ENCODE measurements around the gene TMEM43. TPM values are rescaled to one million over a fixed set of nuclear protein-coding genes. Genes with fewer than 3 reads are reported as not detected.

Gene TMEM43
- total RNA-seq, 1 donor from 2014 or later = 39.7 TPM

DNA sequence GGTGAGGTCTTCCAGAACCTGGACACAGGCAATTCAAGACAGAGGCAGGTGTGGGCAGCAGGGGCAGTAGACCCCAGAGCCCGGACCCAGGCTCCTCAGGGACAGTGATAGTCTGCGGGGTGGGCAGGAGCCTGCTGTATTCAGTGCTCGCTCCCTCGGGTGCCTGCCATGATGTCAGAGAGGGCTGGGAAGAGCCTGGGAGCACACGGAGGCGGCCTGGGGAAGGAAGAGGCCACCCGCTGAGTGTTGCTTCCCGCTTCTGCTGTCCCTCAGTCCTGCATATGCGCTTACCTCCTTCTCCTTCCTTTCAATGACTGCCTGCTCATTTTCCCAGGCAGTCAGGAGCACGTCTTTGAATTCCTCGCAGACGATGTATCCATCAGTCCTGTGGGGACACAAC is 22.8 kb downstream of the TMEM43 start:
- peaks cover 40 to 54% (median 49%) of the 10 kb centered on the region in 3 donors for H3K36me3 ChIP-seq (ENCODE audit: control insufficient read depth in 3 of 3, insufficient read depth in 3 of 3, low read length in 3 of 3)
- H3K4me3 ChIP-seq (ENCODE audit: low read length in 3 of 3) = no peak overlapping the region
- H3K27ac ChIP-seq (ENCODE audit: low read depth, low read length) = no peak overlapping the region
- no peaks in the 10 kb centered on the region for H3K27me3 ChIP-seq (ENCODE audit: control insufficient read depth in 3 of 3, insufficient read depth in 3 of 3, low read length in 3 of 3)
- H3K4me1 ChIP-seq (ENCODE audit: control insufficient read depth in 3 of 3, insufficient read depth in 3 of 3, low read length in 3 of 3) = peaks cover 22 to 27% (median 27%) of the 10 kb centered on the region in 3 donors
- no peak overlapping the region for H3K9ac ChIP-seq (ENCODE audit: low read depth in 1 of 3, low read length in 3 of 3)
- H3K9me3 ChIP-seq (ENCODE audit: control insufficient read depth in 3 of 3, low read length in 3 of 3) = no peaks in the 10 kb centered on the region

GRCh38 chr3:14148041-14148985 is 23.5 kb downstream of the TMEM43 start:
- no peaks in the 10 kb centered on the region for H3K9me3 ChIP-seq (ENCODE audit: control insufficient read depth in 3 of 3, low read length in 3 of 3)
- H3K27me3 ChIP-seq (ENCODE audit: control insufficient read depth in 3 of 3, insufficient read depth in 3 of 3, low read length in 3 of 3) = no peaks in the 10 kb centered on the region
- no peak overlapping the region for H3K27ac ChIP-seq (ENCODE audit: low read depth, low read length)
- no peak overlapping the region for H3K9ac ChIP-seq (ENCODE audit: low read depth in 1 of 3, low read length in 3 of 3)
- H3K4me1 ChIP-seq (ENCODE audit: control insufficient read depth in 3 of 3, insufficient read depth in 3 of 3, low read length in 3 of 3) = peaks cover 22 to 27% (median 27%) of the 10 kb centered on the region in 3 donors
- peaks cover 46 to 61% (median 49%) of the 10 kb centered on the region in 3 donors for H3K36me3 ChIP-seq (ENCODE audit: control insufficient read depth in 3 of 3, insufficient read depth in 3 of 3, low read length in 3 of 3)
- H3K4me3 ChIP-seq (ENCODE audit: low read length in 3 of 3) = no peak overlapping the region

DNA sequence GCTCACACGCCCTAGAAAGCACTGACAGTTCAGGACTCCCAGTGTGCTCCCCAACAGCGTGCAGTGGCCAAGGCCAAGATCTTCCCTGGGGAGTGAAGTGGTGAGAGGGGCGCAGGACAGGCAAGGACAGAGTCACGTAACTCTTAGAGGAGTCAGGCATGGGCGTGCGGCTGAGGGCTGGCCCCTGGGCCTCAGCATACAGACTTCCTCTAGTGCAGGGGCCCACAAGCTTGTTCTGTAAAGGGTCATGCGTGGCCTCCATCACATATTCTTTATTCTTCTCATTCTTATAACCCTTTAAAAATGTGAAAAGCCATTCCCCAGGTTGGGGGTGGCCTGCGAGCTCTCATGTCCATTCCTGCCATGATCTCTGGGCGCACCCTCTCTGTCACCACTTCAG is 25.2 kb downstream of the TMEM43 start:
- Histone ChIP-seq H3K9ac (ENCODE audit: low read depth in 1 of 3, low read length in 3 of 3) (no peak overlapping the region), H3K4me3 (ENCODE audit: low read length in 3 of 3) (no peak overlapping the region), H3K27me3 (ENCODE audit: control insufficient read depth in 3 of 3, insufficient read depth in 3 of 3, low read length in 3 of 3) (no peaks in the 10 kb centered on the region), H3K27ac (ENCODE audit: low read depth, low read length) (no peak overlapping the region), H3K4me1 (ENCODE audit: control insufficient read depth in 3 of 3, insufficient read depth in 3 of 3, low read length in 3 of 3) (peaks cover 11 to 14% (median 13%) of the 10 kb centered on the region in 3 donors), H3K36me3 (ENCODE audit: control insufficient read depth in 3 of 3, insufficient read depth in 3 of 3, low read length in 3 of 3) (peaks cover 60 to 74% (median 60%) of the 10 kb centered on the region in 3 donors), H3K9me3 (ENCODE audit: control insufficient read depth in 3 of 3, low read length in 3 of 3) (no peaks in the 10 kb centered on the region)

DNA sequence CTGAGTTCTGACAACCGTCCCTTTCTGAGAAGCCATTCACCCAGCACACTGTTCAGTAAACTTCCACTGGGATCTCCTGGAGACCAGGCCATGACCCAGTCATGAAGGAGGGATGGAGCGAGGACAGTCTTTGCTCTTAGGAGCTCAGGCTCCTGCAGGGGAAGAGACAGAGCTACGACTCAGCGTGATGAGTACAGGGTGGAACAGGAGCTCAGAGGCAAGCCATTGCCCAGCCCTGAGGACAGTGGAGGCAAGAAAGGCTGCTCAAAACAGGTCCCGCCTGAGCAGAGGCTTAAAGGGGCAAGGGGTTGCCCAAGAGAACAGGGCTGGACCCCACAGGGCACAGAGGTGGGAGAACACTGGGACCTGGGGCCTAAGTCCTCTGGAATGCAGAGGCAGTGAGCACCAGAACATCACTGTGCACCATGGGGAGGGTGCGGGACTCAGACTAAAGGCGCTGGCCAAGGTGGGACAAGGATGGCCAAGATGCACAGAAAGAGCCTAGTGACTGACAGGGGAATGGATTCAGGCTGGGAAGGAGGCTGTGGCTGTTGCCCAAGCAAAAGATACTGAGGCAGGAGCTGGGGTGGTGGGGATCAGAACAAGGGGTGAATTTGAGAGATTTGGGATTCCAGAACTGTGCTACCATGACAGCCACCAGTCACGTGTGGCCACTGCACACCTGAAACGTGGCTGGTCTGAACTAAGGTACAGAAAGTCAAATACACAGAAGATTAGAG is 25.8 kb downstream of the TMEM43 start:
- H3K4me3 ChIP-seq (ENCODE audit: low read length in 3 of 3) = no peak overlapping the region
- no peak overlapping the region for H3K9ac ChIP-seq (ENCODE audit: low read depth in 1 of 3, low read length in 3 of 3)
- no peak overlapping the region for H3K27ac ChIP-seq (ENCODE audit: low read depth, low read length)
- H3K9me3 ChIP-seq (ENCODE audit: control insufficient read depth in 3 of 3, low read length in 3 of 3) = no peaks in the 10 kb centered on the region
- peaks cover 5 to 8% (median 7%) of the 10 kb centered on the region in 3 donors for H3K4me1 ChIP-seq (ENCODE audit: control insufficient read depth in 3 of 3, insufficient read depth in 3 of 3, low read length in 3 of 3)
- peaks cover 59 to 74% (median 60%) of the 10 kb centered on the region in 3 donors for H3K36me3 ChIP-seq (ENCODE audit: control insufficient read depth in 3 of 3, insufficient read depth in 3 of 3, low read length in 3 of 3)
- H3K27me3 ChIP-seq (ENCODE audit: control insufficient read depth in 3 of 3, insufficient read depth in 3 of 3, low read length in 3 of 3) = no peaks in the 10 kb centered on the region

DNA sequence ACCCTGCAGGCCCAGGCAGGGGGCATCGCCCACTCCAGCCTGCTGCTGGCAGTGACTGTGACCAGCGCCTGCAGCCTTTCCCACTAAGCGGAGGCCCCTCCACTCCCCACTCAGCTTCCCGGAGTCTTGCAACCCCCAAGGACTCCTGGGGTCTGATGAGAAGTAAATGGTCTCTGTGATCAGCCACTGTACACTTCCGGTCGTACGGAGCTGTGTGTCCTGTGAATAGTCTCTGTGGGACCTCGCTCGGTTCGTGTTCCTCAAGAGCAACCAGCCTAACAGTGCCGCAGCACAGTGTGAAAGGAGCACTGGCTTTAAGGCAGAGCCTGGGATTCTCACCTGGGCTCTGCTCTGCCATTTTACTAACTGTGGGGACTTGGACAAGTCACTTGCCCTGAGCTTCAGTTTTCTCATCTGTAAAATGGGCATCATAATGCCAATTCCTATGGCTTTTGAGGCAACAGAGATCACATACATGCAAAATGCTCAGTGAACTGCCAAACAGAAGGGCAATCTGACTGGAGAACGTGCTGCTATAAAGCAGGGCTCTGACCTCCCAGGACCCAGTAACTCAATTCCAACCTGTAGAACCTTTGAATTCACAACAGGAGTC is 26.7 kb downstream of the TMEM43 start:
- no peak overlapping the region for H3K27ac ChIP-seq (ENCODE audit: low read depth, low read length)
- no peak overlapping the region for H3K4me3 ChIP-seq (ENCODE audit: low read length in 3 of 3)
- no peak overlapping the region for H3K9ac ChIP-seq (ENCODE audit: low read depth in 1 of 3, low read length in 3 of 3)
- H3K27me3 ChIP-seq (ENCODE audit: control insufficient read depth in 3 of 3, insufficient read depth in 3 of 3, low read length in 3 of 3) = no peaks in the 10 kb centered on the region
- H3K9me3 ChIP-seq (ENCODE audit: control insufficient read depth in 3 of 3, low read length in 3 of 3) = no peaks in the 10 kb centered on the region
- H3K4me1 ChIP-seq (ENCODE audit: control insufficient read depth in 3 of 3, insufficient read depth in 3 of 3, low read length in 3 of 3) = peaks cover 0 to 8% (median 6%) of the 10 kb centered on the region in 3 donors
- H3K36me3 ChIP-seq (ENCODE audit: control insufficient read depth in 3 of 3, insufficient read depth in 3 of 3, low read length in 3 of 3) = peaks cover 57 to 75% (median 61%) of the 10 kb centered on the region in 3 donors

GRCh38 chr3:14152233-14152962 is 27.5 kb downstream of the TMEM43 start:
- peaks cover 6 to 14% (median 7%) of the 10 kb centered on the region in 3 donors for H3K4me1 ChIP-seq (ENCODE audit: control insufficient read depth in 3 of 3, insufficient read depth in 3 of 3, low read length in 3 of 3)
- H3K27ac ChIP-seq (ENCODE audit: low read depth, low read length) = no peak overlapping the region
- no peaks in the 10 kb centered on the region for H3K9me3 ChIP-seq (ENCODE audit: control insufficient read depth in 3 of 3, low read length in 3 of 3)
- no peak overlapping the region for H3K4me3 ChIP-seq (ENCODE audit: low read length in 3 of 3)
- peaks cover 53 to 74% (median 61%) of the 10 kb centered on the region in 3 donors for H3K36me3 ChIP-seq (ENCODE audit: control insufficient read depth in 3 of 3, insufficient read depth in 3 of 3, low read length in 3 of 3)
- H3K9ac ChIP-seq (ENCODE audit: low read depth in 1 of 3, low read length in 3 of 3) = no peak overlapping the region
- H3K27me3 ChIP-seq (ENCODE audit: control insufficient read depth in 3 of 3, insufficient read depth in 3 of 3, low read length in 3 of 3) = no peaks in the 10 kb centered on the region

GRCh38 chr3:14152963-14153355 is 28.1 kb downstream of the TMEM43 start:
- Histone ChIP-seq H3K4me3 (ENCODE audit: low read length in 3 of 3) (no peak overlapping the region), H3K9ac (ENCODE audit: low read depth in 1 of 3, low read length in 3 of 3) (no peak overlapping the region), H3K36me3 (ENCODE audit: control insufficient read depth in 3 of 3, insufficient read depth in 3 of 3, low read length in 3 of 3) (peaks cover 53 to 74% (median 63%) of the 10 kb centered on the region in 3 donors), H3K27me3 (ENCODE audit: control insufficient read depth in 3 of 3, insufficient read depth in 3 of 3, low read length in 3 of 3) (no peaks in the 10 kb centered on the region), H3K4me1 (ENCODE audit: control insufficient read depth in 3 of 3, insufficient read depth in 3 of 3, low read length in 3 of 3) (peaks cover 7 to 19% (median 7%) of the 10 kb centered on the region in 3 donors), H3K27ac (ENCODE audit: low read depth, low read length) (no peak overlapping the region), H3K9me3 (ENCODE audit: control insufficient read depth in 3 of 3, low read length in 3 of 3) (no peaks in the 10 kb centered on the region)

DNA sequence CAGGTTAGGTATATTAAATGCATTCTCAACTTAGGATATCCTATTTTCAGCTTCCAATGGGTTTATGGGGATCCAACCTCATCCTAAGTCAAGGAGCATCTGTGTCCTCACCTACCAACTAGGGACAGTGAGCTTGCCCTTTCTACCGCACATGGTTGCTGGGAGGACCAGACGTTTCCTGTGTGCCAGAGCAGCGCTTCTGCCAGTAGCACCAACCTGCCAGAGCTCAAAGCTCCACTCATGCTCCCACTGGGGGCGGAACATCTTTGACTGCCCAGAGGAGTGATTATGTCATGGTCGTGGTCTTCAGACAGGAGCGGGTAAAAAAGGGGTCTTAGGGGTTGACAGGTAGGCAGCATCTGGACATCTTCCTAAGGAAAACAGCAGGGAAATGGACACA is 28.8 kb downstream of the TMEM43 start:
- no peak overlapping the region for H3K9ac ChIP-seq (ENCODE audit: low read depth in 1 of 3, low read length in 3 of 3)
- no peaks in the 10 kb centered on the region for H3K27me3 ChIP-seq (ENCODE audit: control insufficient read depth in 3 of 3, insufficient read depth in 3 of 3, low read length in 3 of 3)
- no peaks in the 10 kb centered on the region for H3K9me3 ChIP-seq (ENCODE audit: control insufficient read depth in 3 of 3, low read length in 3 of 3)
- H3K27ac ChIP-seq (ENCODE audit: low read depth, low read length) = no peak overlapping the region
- no peak overlapping the region for H3K4me3 ChIP-seq (ENCODE audit: low read length in 3 of 3)
- H3K36me3 ChIP-seq (ENCODE audit: control insufficient read depth in 3 of 3, insufficient read depth in 3 of 3, low read length in 3 of 3) = peaks cover 50 to 74% (median 67%) of the 10 kb centered on the region in 3 donors
- peaks cover 7 to 19% (median 7%) of the 10 kb centered on the region in 3 donors for H3K4me1 ChIP-seq (ENCODE audit: control insufficient read depth in 3 of 3, insufficient read depth in 3 of 3, low read length in 3 of 3)

GRCh38 chr3:14154276-14154675 is 29.4 kb downstream of the TMEM43 start:
- no peak overlapping the region for H3K9ac ChIP-seq (ENCODE audit: low read depth in 1 of 3, low read length in 3 of 3)
- no peaks in the 10 kb centered on the region for H3K27me3 ChIP-seq (ENCODE audit: control insufficient read depth in 3 of 3, insufficient read depth in 3 of 3, low read length in 3 of 3)
- H3K4me3 ChIP-seq (ENCODE audit: low read length in 3 of 3) = no peak overlapping the region
- H3K9me3 ChIP-seq (ENCODE audit: control insufficient read depth in 3 of 3, low read length in 3 of 3) = no peaks in the 10 kb centered on the region
- peaks cover 50 to 78% (median 73%) of the 10 kb centered on the region in 3 donors for H3K36me3 ChIP-seq (ENCODE audit: control insufficient read depth in 3 of 3, insufficient read depth in 3 of 3, low read length in 3 of 3)
- no peak overlapping the region for H3K27ac ChIP-seq (ENCODE audit: low read depth, low read length)
- peaks cover 7 to 19% (median 7%) of the 10 kb centered on the region in 3 donors for H3K4me1 ChIP-seq (ENCODE audit: control insufficient read depth in 3 of 3, insufficient read depth in 3 of 3, low read length in 3 of 3)
